K562 (cell line): Measurements from ENCODE around the gene BBX. TPM values are rescaled to one million over a fixed set of nuclear protein-coding genes. Genes with fewer than 3 reads are reported as not detected.

Source experiments
- ATAC-seq: fragments of 200-7000 bp; cut with Tn5 transposase; 3 replicates; pipeline ENCODE4 v1.9.1; 2020; ENCODE audit warnings: moderate library complexity
- BruUV-seq: library from RNA; stranded (reverse); fragments of 400-500 nt; replicated peaks from 2 replicates; lab custom pipeline; 2021; lab: Mats Ljungman, UMichigan
- CTCF ChIA-PET: fragments of 300-600 bp; formaldehyde crosslinking; extraction: SDS; loops from one replicate; lab custom pipeline; 2021; ENCODE audit warnings: low intra/inter-chr PET ratio; lab: Yijun Ruan, JAX
- POLR2A ChIA-PET: fragments of 300-600, 350-650 bp; sonication (Branson Sonifier 250); formaldehyde crosslinking; extraction: SDS; loops from one replicate; lab custom pipeline; 2021; ENCODE audit warnings: antibody characterized with exemption, inconsistent platforms; lab: Yijun Ruan, JAX
- DNase-seq, 4 experiments: peaks; one replicate each; pipeline versions ENCODE4 v3.0.0 to v3.0.0-alpha.2; 2011 to 2018; ENCODE audit warnings: low spot score in 3 of 4, mixed read lengths in 3 of 4; ENCODE audit errors: extremely low read depth in 1 of 4
- FAIRE-seq: peaks from 2 replicates; lab custom pipeline; 2011; peaks lifted over from hg19 to GRCh38; lab: Jason Lieb, UNC
- H2AFZ ChIP-seq: 2 replicates; pipeline ENCODE4 v1.6.0; 2011; ENCODE audit warnings: low read depth, low read length, control low read depth, inconsistent platforms
- H3K27ac ChIP-seq: fragments of 200-600 bp; 3 replicates; pipeline ENCODE4 v1.8.0; 2011; ENCODE audit warnings: low read depth, mild to moderate bottlenecking, control low read depth, inconsistent platforms, low read length, moderate library complexity, mixed read lengths; ENCODE audit errors: extremely low read depth
- H3K27me3 ChIP-seq, 2 experiments: fragments of 300-600 bp in 1 of 2; 2 replicates in 1 of 2; 3 replicates in 1 of 2; pipeline versions ENCODE4 v1.6.0 to v1.8.0; 2011; ENCODE audit warnings: inconsistent platforms in 2 of 2, low read length in 2 of 2, mild to moderate bottlenecking in 1 of 2, mixed read lengths in 1 of 2, moderate library complexity in 1 of 2; ENCODE audit not compliant: control insufficient read depth in 2 of 2, insufficient read depth in 2 of 2
- H3K36me3 ChIP-seq: fragments of 300-600 bp; 3 replicates; pipeline ENCODE4 v1.8.0; 2011; ENCODE audit warnings: mild to moderate bottlenecking, low read length, inconsistent platforms; ENCODE audit not compliant: control insufficient read depth, insufficient read depth
- H3K4me1 ChIP-seq, 2 experiments: fragments of 200-600 bp in 1 of 2; replicated peaks in 1 of 2; 2 replicates in 1 of 2; 3 replicates in 1 of 2; pipeline versions ENCODE4 v1.5.1 to v1.8.0; 2011; ENCODE audit warnings: inconsistent platforms in 2 of 2, low read length in 2 of 2, mild to moderate bottlenecking in 1 of 2, mixed read lengths in 1 of 2, moderate library complexity in 1 of 2; ENCODE audit not compliant: control insufficient read depth in 2 of 2, insufficient read depth in 2 of 2
- H3K4me2 ChIP-seq: 2 replicates; pipeline ENCODE4 v1.6.1; 2011; ENCODE audit warnings: low read length, control low read depth, inconsistent platforms, mixed read lengths; ENCODE audit not compliant: insufficient read depth
- H3K4me3 ChIP-seq: fragments of 200-600 bp; sonication (generic), shearing (Covaris generic); 2 replicates; pipeline ENCODE4 v1.5.1; 2016; ENCODE audit warnings: control low read depth, inconsistent platforms
- H3K79me2 ChIP-seq: fragments of 200-600 bp; 3 replicates; pipeline ENCODE4 v1.8.0; 2011; ENCODE audit warnings: low read length, inconsistent platforms; ENCODE audit not compliant: control insufficient read depth, insufficient read depth
- H3K9ac ChIP-seq, 2 experiments: 2 replicates each; pipeline versions ENCODE4 v1.6.0 to v1.6.1; 2011; ENCODE audit warnings: low read depth in 2 of 2, low read length in 2 of 2, control low read depth in 1 of 2, inconsistent platforms in 1 of 2, mild to moderate bottlenecking in 1 of 2, mixed read lengths in 1 of 2; ENCODE audit not compliant: insufficient read depth in 1 of 2
- H3K9me1 ChIP-seq: one replicate; pipeline ENCODE4 v1.6.0; 2011; ENCODE audit warnings: inconsistent platforms, mild to moderate bottlenecking, low read length, moderate library complexity; ENCODE audit not compliant: control insufficient read depth, insufficient read depth
- H3K9me3 ChIP-seq: replicated peaks from 2 replicates; pipeline ENCODE4 v1.5.1; 2011; ENCODE audit warnings: low read depth, low read length, inconsistent platforms; ENCODE audit not compliant: control insufficient read depth, insufficient read depth
- H4K20me1 ChIP-seq: replicated peaks from 2 replicates; pipeline ENCODE4 v1.6.1; 2011; ENCODE audit warnings: low read length, inconsistent platforms, mixed read lengths; ENCODE audit not compliant: control insufficient read depth, insufficient read depth
- BACH1 ChIP-seq: fragments of 200-800 bp; sonication (Bioruptor generic); IDR thresholded peaks from 2 replicates; pipeline ENCODE4 v1.6.1; 2016; ENCODE audit warnings: missing genetic modification characterization, missing compliant biosample characterization
- CHD4 ChIP-seq: fragments of 200-600 bp; sonication (generic); IDR thresholded peaks from 3 replicates; pipeline ENCODE4 v1.6.1; 2012; ENCODE audit warnings: low read depth, mild to moderate bottlenecking, mixed read lengths, low read length, inconsistent platforms; ENCODE audit not compliant: insufficient read depth, insufficient replicate concordance, poor library complexity, severe bottlenecking
- CTCFL ChIP-seq: IDR thresholded peaks from 2 replicates; pipeline ENCODE4 v1.6.1; 2011; ENCODE audit warnings: borderline replicate concordance, low read depth, mild to moderate bottlenecking, moderate library complexity, low read length; ENCODE audit not compliant: insufficient read depth, poor library complexity, severe bottlenecking
- CXXC5 ChIP-seq: fragments of 250-450 bp; sonication (Bioruptor Pico); IDR thresholded peaks from 2 replicates; pipeline ENCODE4 v1.8.0; 2022; ENCODE audit warnings: inconsistent platforms, mild to moderate bottlenecking, moderate library complexity
- E2F6 ChIP-seq, 2 experiments: IDR thresholded peaks; 2 replicates each; pipeline ENCODE4 v1.6.1; 2011; ENCODE audit warnings: borderline replicate concordance in 1 of 2, control low read depth in 1 of 2, low read depth in 1 of 2, low read length in 1 of 2, mild to moderate bottlenecking in 1 of 2, mixed read lengths in 1 of 2, moderate library complexity in 1 of 2; ENCODE audit not compliant: insufficient read depth in 1 of 2, insufficient read length in 1 of 2, poor library complexity in 1 of 2, severe bottlenecking in 1 of 2; ENCODE audit errors: extremely low read depth in 1 of 2
- HNRNPLL ChIP-seq: fragments of 200-400 bp; formaldehyde crosslinking; IDR thresholded peaks from 2 replicates; pipeline ENCODE4 v1.6.1; 2017; ENCODE audit warnings: low read length, low read depth, mild to moderate bottlenecking; ENCODE audit not compliant: poor library complexity, severe bottlenecking
- NR2C1 ChIP-seq, 2 experiments: fragments of 450-650 bp; IDR thresholded peaks; 2 replicates each; pipeline ENCODE4 v1.6.1; 2017; ENCODE audit warnings: mild to moderate bottlenecking in 2 of 2, antibody characterized with exemption in 1 of 2, inconsistent platforms in 1 of 2, missing compliant biosample characterization in 1 of 2, missing genetic modification characterization in 1 of 2
- RERE ChIP-seq: sonication (generic); formaldehyde crosslinking; IDR thresholded peaks from 2 replicates; pipeline ENCODE4 v1.8.0; 2023; ENCODE audit warnings: missing genetic modification reagents, mild to moderate bottlenecking, borderline replicate concordance
- TCFL5 ChIP-seq: fragments of 250-450 bp; sonication (Bioruptor Pico); conservative IDR thresholded peaks from 2 replicates; pipeline ENCODE4 v1.6.1; 2021; ENCODE audit warnings: mild to moderate bottlenecking, moderate library complexity, matching md5 sums
- ZC3H4 ChIP-seq: sonication (generic); formaldehyde crosslinking; IDR thresholded peaks from 2 replicates; pipeline ENCODE4 v1.9.0; 2021; ENCODE audit warnings: missing genetic modification reagents, borderline replicate concordance
- ZNF316 ChIP-seq: fragments of 450-650 bp; IDR thresholded peaks from 2 replicates; pipeline ENCODE4 v1.6.1; 2016
- WGBS: fragments of 100-300 bp; shearing (Covaris generic); methylation state at CpG from one replicate; pipeline ENCODE4 v1.1.6; 2016; ENCODE audit warnings: low coverage, mixed read lengths; ENCODE audit not compliant: insufficient coverage; ENCODE audit errors: missing lambda C conversion rate; 5-methylcytosine and 5-hydroxymethylcytosine counted together
- in situ Hi-C: fragments of 300-500 bp; cut with MboI; formaldehyde crosslinking; loops from 4 replicates; pipeline ENCODE4 v1.15.0; 2018; ENCODE audit warnings: inconsistent platforms, mixed read lengths
- intact Hi-C: fragments of 100-400 bp; cut with micrococcal nuclease; formaldehyde crosslinking; loops from 2 replicates; pipeline ENCODE4 v1.14.2; 2022
- polyA plus RNA-seq, 8 experiments: library from polyadenylated mRNA; depleted of rRNA in 4 of 8; stranded (reverse) in 5 of 8; unstranded in 3 of 8; fragments of >200 nt; fragmentation: Nextera tagmentation in 2 of 8; fragmentation: Illumina TruSeq in 1 of 8; extraction: Ambion mirVana in 2 of 8; extraction: Trizol in 1 of 8; gene quantifications; 2 replicates each; pipeline versions ENCODE4 v1.2.1 to v1.2.3, GENCODE V29; 2011 to 2014; ENCODE audit warnings: inconsistent platforms in 1 of 8, missing spikeins in 1 of 8
- total RNA-seq, 7 experiments: library from RNA; depleted of rRNA in 6 of 7; stranded (reverse); fragments of >200 nt in 6 of 7; fragmentation: Illumina TruSeq in 2 of 7; extraction: Trizol in 2 of 7; gene quantifications; 2 replicates each; pipeline versions ENCODE4 v1.2.1 to v1.2.3, GENCODE V29; 2011 to 2021; ENCODE audit warnings: low replicate concordance in 1 of 7

BBX gene
- total and polyA plus RNA-seq, 9 of the 15 experiments (the other 6 are each of a cell fraction or from before 2014, with no cell fraction given), result 4.9 to 19.5 (median 11.8) TPM

GRCh38 chr3:107679921-107680320 lies 157.2 kb downstream of the BBX start:
- no peak overlapping the region for H3K27ac ChIP-seq
- no TSS peak for BruUV-seq
- H3K9me1 ChIP-seq, result no peaks in the 10 kb centered on the region
- H3K9ac ChIP-seq, result no peak overlapping the region
- FAIRE-seq, result no peak
- peaks cover 0 to 7% of the 10 kb centered on the region in 2 experiments; a peak in 1 of 5 replicates for H3K4me1 ChIP-seq
- no peak overlapping the region for H2AFZ ChIP-seq
- intact Hi-C loops, result loop anchor here (5.0 to 10.0 kb wide), 2 partner anchors 62 to 445 kb away; no protein-coding TSS in a partner anchor
- ATAC-seq, result no peak
- no peaks in the 10 kb centered on the region for H3K36me3 ChIP-seq
- H3K79me2 ChIP-seq, result no peaks in the 10 kb centered on the region
- POLR2A ChIA-PET, result no interaction called here
- no peaks in the 10 kb centered on the region for H3K27me3 ChIP-seq
- in situ Hi-C loops, result no loop called here
- no peak overlapping the region for H3K4me3 ChIP-seq
- CTCF ChIA-PET, result no interaction called here
- H4K20me1 ChIP-seq, result 0 out of 2 replicates have a peak, but pooled peaks cover 3% of the 10 kb centered on the region
- H3K9me3 ChIP-seq, result no peaks in the 10 kb centered on the region
- 34% methylated on average over 2 of the region's 2 CpGs for WGBS
- H3K4me2 ChIP-seq, result no peak overlapping the region
- DNase-seq, result no peak
- TF ChIP-seq TCFL5 (CRISPR knock-in tag) (no peak), HNRNPLL (no peak), E2F6 (IDR thresholded peaks at IDR 0.05; ENCODE audit: borderline replicate concordance in 1 of 2, extremely low read depth in 1 of 2, insufficient read depth in 1 of 2, insufficient read length in 1 of 2, low read depth in 1 of 2, low read length in 1 of 2, poor library complexity in 1 of 2, severe bottlenecking in 1 of 2) (no peak), RERE (CRISPR knock-in tag) (no peak), CTCFL (no peak), CXXC5 (CRISPR knock-in tag) (no peak), ZC3H4 (CRISPR knock-in tag) (no peak), ZNF316 (no peak), BACH1 (tag) (no peak), CHD4 (no peak), NR2C1 (IDR thresholded peaks at IDR 0.05) (no peak), NR2C1 (tag; IDR thresholded peaks at IDR 0.05) (no peak)
